ENCODE measurements around the gene YIPF5. TPM values are rescaled to one million over a fixed set of nuclear protein-coding genes. Genes with fewer than 3 reads are reported as not detected.

The YIPF5 gene
- total RNA-seq, 1 donor from 2014 or later, result 28.0 TPM

GRCh38 chr5:144131261-144131660 lies 39.2 kb downstream of the YIPF5 start:
- H3K4me1 Mint-ChIP-seq, result no peaks in the 10 kb centered on the region
- H3K27me3 Mint-ChIP-seq, result peaks cover 12% of the 10 kb centered on the region
- TF ChIP-seq CTCF (IDR thresholded peaks at IDR 0.05), result no peak
- H3K4me3 Mint-ChIP-seq, result no peak overlapping the region
- ChIA-PET CTCF (interaction anchor here (1.0 kb wide), 1 partner anchor 10 kb away, joined by 4 read pairs; no protein-coding TSS in a partner anchor), POLR2A (no interaction called here)
- no peaks in the 10 kb centered on the region for H3K9me3 Mint-ChIP-seq
- no peak for DNase-seq
- intact Hi-C loops (cut with micrococcal nuclease), result no loop called here
- H3K36me3 Mint-ChIP-seq (ENCODE audit: low read depth), result no peaks in the 10 kb centered on the region
- no peak for ATAC-seq (ENCODE audit: low read depth)
- H3K27ac Mint-ChIP-seq, result no peak overlapping the region

- ChIA-PET POLR2A (no interaction called here), CTCF (interaction anchor here (1.1 kb wide), 1 partner anchor 9 kb away, joined by 3 read pairs; no protein-coding TSS in a partner anchor)
- no peaks in the 10 kb centered on the region for H3K9me3 Mint-ChIP-seq
- H3K27ac Mint-ChIP-seq, result no peak overlapping the region
- H3K27me3 Mint-ChIP-seq, result peaks cover 7% of the 10 kb centered on the region
- no peak for TF ChIP-seq CTCF (IDR thresholded peaks at IDR 0.05)
- intact Hi-C loops (cut with micrococcal nuclease), result no loop called here
- no peaks in the 10 kb centered on the region for H3K4me1 Mint-ChIP-seq
- H3K36me3 Mint-ChIP-seq (ENCODE audit: low read depth), result no peaks in the 10 kb centered on the region
- ATAC-seq (ENCODE audit: low read depth) (no peak), DNase-seq (no peak)
- H3K4me3 Mint-ChIP-seq, result no peak overlapping the region
Observed at GRCh38 chr5:144130306-144130705, 40.2 kb downstream of the YIPF5 start.

GRCh38 chr5:144128844-144129243 lies 41.6 kb downstream of the YIPF5 start:
- ChIA-PET POLR2A (no interaction called here), CTCF (no interaction called here)
- ATAC-seq (ENCODE audit: low read depth) (no peak), DNase-seq (no peak)
- no peaks in the 10 kb centered on the region for H3K36me3 Mint-ChIP-seq (ENCODE audit: low read depth)
- no peaks in the 10 kb centered on the region for H3K4me1 Mint-ChIP-seq
- no peaks in the 10 kb centered on the region for H3K9me3 Mint-ChIP-seq
- H3K27ac Mint-ChIP-seq, result no peak overlapping the region
- intact Hi-C loops (cut with micrococcal nuclease), result no loop called here
- TF ChIP-seq CTCF (IDR thresholded peaks at IDR 0.05), result no peak
- H3K4me3 Mint-ChIP-seq, result no peak overlapping the region
- H3K27me3 Mint-ChIP-seq, result peaks cover 5% of the 10 kb centered on the region

GRCh38 chr5:144126707-144127106 lies 43.8 kb downstream of the YIPF5 start:
- no peak overlapping the region for H3K27ac Mint-ChIP-seq
- CTCF ChIA-PET, result no interaction called here
- no peak for ATAC-seq (ENCODE audit: low read depth)
- no peak for TF ChIP-seq CTCF (IDR thresholded peaks at IDR 0.05)
- H3K9me3 Mint-ChIP-seq, result no peaks in the 10 kb centered on the region
- H3K36me3 Mint-ChIP-seq (ENCODE audit: low read depth), result no peaks in the 10 kb centered on the region
- intact Hi-C loops (cut with micrococcal nuclease), result no loop called here
- no peak for DNase-seq
- H3K27me3 Mint-ChIP-seq, result peaks cover 3% of the 10 kb centered on the region
- POLR2A ChIA-PET, result no interaction called here
- H3K4me1 Mint-ChIP-seq, result no peaks in the 10 kb centered on the region
- H3K4me3 Mint-ChIP-seq, result no peak overlapping the region

- Mint-ChIP-seq H3K4me3 (no peak overlapping the region), H3K27me3 (peaks cover 5% of the 10 kb centered on the region), H3K27ac (no peak overlapping the region), H3K36me3 (ENCODE audit: low read depth) (no peaks in the 10 kb centered on the region), H3K4me1 (no peaks in the 10 kb centered on the region), H3K9me3 (no peaks in the 10 kb centered on the region)
- ChIA-PET POLR2A (no interaction called here), CTCF (no interaction called here)
- ATAC-seq (ENCODE audit: low read depth) (no peak), DNase-seq (no peak)
- TF ChIP-seq CTCF (IDR thresholded peaks at IDR 0.05), result no peak
- intact Hi-C loops (cut with micrococcal nuclease), result no loop called here
Observed at GRCh38 chr5:144125163-144125726, 45.2 kb downstream of the YIPF5 start.

Data from activated B cell treated with CpG ODN at 0.5 μM for 24 hours (primary cell).